NT2/D1 (cell line): ENCODE measurements around the gene HOXA2.

Source experiments
- DNase-seq: peaks from one replicate; pipeline ENCODE4 v3.0.0-alpha.2; 2011; ENCODE audit warnings: low read depth, low spot score
- H3K27me3 ChIP-seq: 2 replicates; pipeline ENCODE4 v1.6.0; 2011; ENCODE audit warnings: mild to moderate bottlenecking; ENCODE audit not compliant: insufficient read length, insufficient read depth
- H3K36me3 ChIP-seq: 2 replicates; pipeline ENCODE4 v1.6.1; 2011; ENCODE audit warnings: mild to moderate bottlenecking, low read length, mixed read lengths; ENCODE audit not compliant: insufficient read depth, insufficient read length
- H3K4me1 ChIP-seq: 2 replicates; pipeline ENCODE4 v1.5.1; 2011; ENCODE audit not compliant: insufficient read depth, insufficient read length
- H3K4me3 ChIP-seq: 2 replicates; pipeline ENCODE4 v1.5.1; 2011; ENCODE audit warnings: low read depth; ENCODE audit not compliant: insufficient read length
- H3K9ac ChIP-seq: 2 replicates; pipeline ENCODE4 v1.6.0; 2011; ENCODE audit warnings: low read depth; ENCODE audit not compliant: insufficient read length
- H3K9me3 ChIP-seq: 2 replicates; pipeline ENCODE4 v1.5.1; 2011; ENCODE audit warnings: mild to moderate bottlenecking, low read length; ENCODE audit not compliant: insufficient read depth
- SUZ12 ChIP-seq: IDR thresholded peaks from 2 replicates; pipeline ENCODE4 v1.6.1; 2011; ENCODE audit not compliant: insufficient read length, insufficient read depth; ENCODE audit errors: extremely low read depth
- YY1 ChIP-seq: IDR thresholded peaks from 2 replicates; pipeline ENCODE4 v1.6.1; 2011; ENCODE audit not compliant: insufficient read length, insufficient read depth
- ZNF274 ChIP-seq: IDR thresholded peaks from 2 replicates; pipeline ENCODE4 v1.6.1; 2011; ENCODE audit warnings: mild to moderate bottlenecking, low read depth, low read length

HOXA2 gene

GRCh38 chr7:27106901-27107240 is 4.4 kb upstream of the HOXA2 start:
- TF ChIP-seq YY1 (no peak), SUZ12 (no peak), ZNF274 (no peak)

GRCh38 chr7:27106181-27106900 is 3.9 kb upstream of the HOXA2 start:
- H3K4me3 ChIP-seq, result no peak overlapping the region
- H3K9me3 ChIP-seq, result no peaks in the 10 kb centered on the region
- no peaks in the 10 kb centered on the region for H3K36me3 ChIP-seq
- peaks cover 100% of the 10 kb centered on the region for H3K27me3 ChIP-seq
- DNase-seq, result no peak
- H3K4me1 ChIP-seq, result peaks cover 11% of the 10 kb centered on the region
- no peak overlapping the region for H3K9ac ChIP-seq
- peak; percentile 18 for TF ChIP-seq SUZ12
- no peak for TF ChIP-seq YY1

More at GRCh38 chr7:27106901-27107240, 4.4 kb upstream of the HOXA2 start:
- no peak overlapping the region for H3K9ac ChIP-seq
- peaks cover 11% of the 10 kb centered on the region for H3K4me1 ChIP-seq
- H3K9me3 ChIP-seq, result no peaks in the 10 kb centered on the region
- peaks cover 100% of the 10 kb centered on the region for H3K27me3 ChIP-seq
- no peak overlapping the region for H3K4me3 ChIP-seq
- H3K36me3 ChIP-seq, result no peaks in the 10 kb centered on the region
- no peak for DNase-seq

DNA sequence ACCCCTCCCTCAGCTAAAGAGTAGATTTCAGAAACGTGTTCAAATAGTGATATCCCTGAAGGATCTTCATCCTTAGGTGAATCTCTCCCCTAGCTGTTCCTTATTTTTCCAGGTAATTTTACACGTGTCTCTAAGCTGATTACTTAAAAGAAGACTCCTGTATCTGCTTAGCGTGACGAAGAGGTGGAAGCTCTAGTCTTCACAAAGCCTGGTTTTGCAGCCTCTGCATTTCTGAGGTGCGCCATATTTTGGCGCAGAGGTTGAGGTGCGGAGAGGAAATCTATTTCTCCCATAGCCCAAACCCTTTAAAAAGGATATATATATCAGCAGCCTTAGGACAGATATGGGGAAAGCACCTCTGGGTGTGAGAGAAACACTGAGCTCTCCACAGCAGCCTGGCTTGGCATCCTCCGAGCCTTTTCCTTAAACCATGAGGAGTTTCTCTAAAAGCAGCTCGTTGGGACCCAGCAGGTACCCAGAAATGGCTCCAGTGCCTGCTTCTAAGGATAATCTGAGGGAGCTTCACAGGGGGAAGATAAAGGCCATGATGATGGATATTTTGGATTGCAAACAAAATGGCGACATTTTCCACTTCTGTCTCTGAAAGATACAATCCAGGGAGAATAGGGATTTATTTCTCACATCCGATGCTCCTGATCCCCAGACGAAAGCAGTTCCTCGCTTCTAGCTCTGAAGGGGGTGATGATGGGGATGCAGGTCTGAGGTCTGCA is 3.0 kb upstream of the HOXA2 start:
- no peak overlapping the region for H3K9ac ChIP-seq
- peaks cover 100% of the 10 kb centered on the region for H3K27me3 ChIP-seq
- H3K4me3 ChIP-seq, result no peak overlapping the region
- DNase-seq, result no peak
- H3K9me3 ChIP-seq, result no peaks in the 10 kb centered on the region
- H3K4me1 ChIP-seq, result peaks cover 11% of the 10 kb centered on the region
- H3K36me3 ChIP-seq, result no peaks in the 10 kb centered on the region
- TF ChIP-seq SUZ12 (no peak), YY1 (no peak), ZNF274 (no peak)

DNA sequence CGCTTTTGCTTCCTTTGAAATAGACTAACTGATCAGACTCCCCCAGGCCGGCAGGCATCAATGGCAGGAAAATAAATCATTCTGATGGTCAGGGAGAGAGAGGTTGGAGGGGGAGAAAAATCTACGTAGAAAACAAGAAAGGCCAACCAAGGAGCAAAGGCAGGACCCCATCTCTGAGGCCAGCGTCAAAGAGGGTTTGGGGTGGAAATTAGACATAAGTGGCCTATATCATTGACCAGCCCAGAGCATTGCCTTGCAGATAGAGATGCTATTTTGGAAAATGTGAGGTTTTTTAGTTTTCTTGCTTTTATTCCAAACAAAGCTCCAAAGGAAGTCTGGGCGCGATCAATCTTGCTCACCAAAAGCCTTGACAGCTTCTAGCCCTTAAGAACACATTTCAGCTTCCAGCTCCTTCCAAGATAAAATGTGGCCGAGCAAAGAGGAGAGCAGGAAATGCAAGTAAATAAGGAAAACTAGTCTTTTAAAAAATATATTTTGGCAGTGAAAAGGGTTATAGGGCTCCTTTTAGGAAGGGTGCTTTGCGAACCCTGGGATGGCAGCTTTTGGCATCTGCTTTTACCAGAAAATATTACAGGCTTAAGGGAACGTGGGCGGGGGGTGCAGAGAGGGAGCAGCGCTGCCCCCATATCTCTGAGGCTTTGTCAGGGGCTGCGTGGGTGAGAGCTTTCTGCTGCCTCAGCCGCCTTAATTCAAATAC is 2.0 kb upstream of the HOXA2 start:
- no peak for TF ChIP-seq SUZ12
- no peak for TF ChIP-seq YY1
- TF ChIP-seq ZNF274, result no peak
- H3K4me3 ChIP-seq, result no peak overlapping the region
- no peak overlapping the region for H3K9ac ChIP-seq
- peaks cover 100% of the 10 kb centered on the region for H3K27me3 ChIP-seq
- no peak for DNase-seq
- peaks cover 4% of the 10 kb centered on the region for H3K36me3 ChIP-seq
- H3K4me1 ChIP-seq, result peaks cover 9% of the 10 kb centered on the region
- H3K9me3 ChIP-seq, result no peaks in the 10 kb centered on the region

DNA sequence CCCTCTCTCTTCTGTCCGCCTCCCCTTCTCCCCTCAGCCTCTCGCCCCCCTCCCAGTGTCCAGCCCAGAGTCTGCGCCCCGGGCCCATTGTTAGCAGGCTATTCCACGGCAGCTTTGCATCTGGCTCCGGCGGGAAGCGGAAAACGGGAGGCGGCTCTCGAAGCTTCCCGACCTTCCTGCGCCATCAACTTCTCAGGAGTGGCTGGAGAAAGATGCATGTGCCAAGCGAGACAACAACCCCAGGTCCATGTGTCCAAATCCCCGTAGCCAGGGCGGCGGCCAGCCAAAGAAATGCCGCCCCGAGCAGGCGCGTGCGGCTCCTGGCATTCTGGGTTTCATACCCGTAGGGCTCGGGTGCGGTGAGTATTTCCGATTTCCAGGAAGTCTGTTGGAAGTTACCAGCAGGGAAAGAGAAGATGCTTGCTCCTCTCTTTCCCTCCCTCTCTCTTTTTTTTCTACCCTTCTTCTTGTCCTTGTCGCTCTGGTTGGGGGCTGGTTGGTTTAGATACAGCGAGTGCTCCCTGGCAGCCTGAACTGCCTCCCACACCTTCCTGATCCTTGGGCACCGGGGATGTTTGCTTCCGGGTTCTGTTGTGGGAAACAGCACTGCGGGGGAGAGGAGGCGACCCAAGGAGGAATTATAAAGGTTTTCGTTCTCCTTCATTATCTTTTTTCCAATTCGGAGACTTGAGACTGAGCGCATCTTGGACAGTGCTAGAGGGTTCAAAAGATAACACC is 1.2 kb upstream of the HOXA2 start:
- Histone ChIP-seq H3K4me1 (peaks cover 9% of the 10 kb centered on the region), H3K9me3 (no peaks in the 10 kb centered on the region), H3K36me3 (peaks cover 9% of the 10 kb centered on the region), H3K27me3 (peaks cover 100% of the 10 kb centered on the region), H3K4me3 (no peak overlapping the region), H3K9ac (no peak overlapping the region)
- no peak for TF ChIP-seq ZNF274
- TF ChIP-seq SUZ12, result peak; percentile 94
- DNase-seq, result no peak

DNA sequence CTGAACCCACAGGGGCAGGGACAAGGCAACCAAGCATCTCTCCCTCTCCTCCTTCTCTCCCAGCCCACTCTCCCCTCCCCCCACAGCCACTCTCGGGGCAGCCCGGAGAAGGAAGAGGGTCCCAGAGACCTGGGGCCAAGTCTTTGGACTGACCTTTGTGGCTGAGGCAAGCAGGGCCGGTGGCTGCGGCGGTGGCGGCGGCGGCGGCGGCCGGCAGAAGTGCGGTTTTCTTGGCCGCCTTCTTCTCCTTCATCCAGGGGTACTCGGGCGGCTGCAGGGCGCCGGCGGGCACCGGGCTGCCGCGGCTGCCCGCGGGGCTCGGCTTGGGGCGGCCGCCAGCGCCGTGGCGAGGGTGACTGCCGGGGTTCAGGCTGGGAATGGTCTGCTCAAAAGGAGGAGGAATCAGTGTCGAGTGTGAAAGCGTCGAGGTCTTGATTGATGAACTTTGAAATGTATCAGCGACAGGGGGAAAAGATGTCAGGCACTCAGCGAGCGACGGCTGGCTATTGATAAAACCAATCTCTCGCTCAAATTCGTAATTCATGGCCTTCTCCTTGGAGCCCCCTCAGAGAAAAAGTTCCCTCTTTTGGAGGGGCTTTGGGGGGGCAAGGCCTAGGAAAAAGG is 414 bp downstream of the HOXA2 start:
- Histone ChIP-seq H3K9ac (no peak overlapping the region), H3K36me3 (peaks cover 9% of the 10 kb centered on the region), H3K9me3 (no peaks in the 10 kb centered on the region), H3K4me3 (no peak overlapping the region), H3K27me3 (peaks cover 100% of the 10 kb centered on the region), H3K4me1 (peaks cover 7% of the 10 kb centered on the region)
- TF ChIP-seq ZNF274, result no peak
- TF ChIP-seq SUZ12, result no peak
- no peak for TF ChIP-seq YY1
- no peak for DNase-seq
